Skeletal muscle satellite cell (primary cell): Measurements from ENCODE around the gene IFT43.
"Not testable (repeated sequence)": the region's sequence is repeated elsewhere in the genome, so short reads cannot be mapped to it uniquely, and the experiment has no call there.

ENCODE experiments used
- H3K27me3 ChIP-seq: 2 replicates; pipeline ENCODE4 v1.7.0; 2013; ENCODE audit warnings: low read length; ENCODE audit not compliant: control insufficient read depth, insufficient read depth
- H3K36me3 ChIP-seq: 2 replicates; pipeline ENCODE4 v1.7.0; 2013; ENCODE audit warnings: mild to moderate bottlenecking, control low read depth, low read length; ENCODE audit not compliant: insufficient read depth
- H3K4me1 ChIP-seq: 2 replicates; pipeline ENCODE4 v1.7.0; 2013; ENCODE audit warnings: low read length; ENCODE audit not compliant: control insufficient read depth, insufficient read depth
- H3K4me2 ChIP-seq: 2 replicates; pipeline ENCODE4 v1.7.0; 2013; ENCODE audit warnings: mild to moderate bottlenecking, low read length
- H3K4me3 ChIP-seq: 2 replicates; pipeline ENCODE4 v1.7.0; 2013; ENCODE audit warnings: low read length
- H3K9ac ChIP-seq: 2 replicates; pipeline ENCODE4 v1.7.0; 2013; ENCODE audit warnings: mild to moderate bottlenecking, low read depth, low read length, moderate library complexity
- H3K9me3 ChIP-seq: replicated peaks from 2 replicates; pipeline ENCODE4 v1.7.0; 2013; ENCODE audit warnings: mild to moderate bottlenecking, control low read depth, low read length

IFT43 gene

DNA sequence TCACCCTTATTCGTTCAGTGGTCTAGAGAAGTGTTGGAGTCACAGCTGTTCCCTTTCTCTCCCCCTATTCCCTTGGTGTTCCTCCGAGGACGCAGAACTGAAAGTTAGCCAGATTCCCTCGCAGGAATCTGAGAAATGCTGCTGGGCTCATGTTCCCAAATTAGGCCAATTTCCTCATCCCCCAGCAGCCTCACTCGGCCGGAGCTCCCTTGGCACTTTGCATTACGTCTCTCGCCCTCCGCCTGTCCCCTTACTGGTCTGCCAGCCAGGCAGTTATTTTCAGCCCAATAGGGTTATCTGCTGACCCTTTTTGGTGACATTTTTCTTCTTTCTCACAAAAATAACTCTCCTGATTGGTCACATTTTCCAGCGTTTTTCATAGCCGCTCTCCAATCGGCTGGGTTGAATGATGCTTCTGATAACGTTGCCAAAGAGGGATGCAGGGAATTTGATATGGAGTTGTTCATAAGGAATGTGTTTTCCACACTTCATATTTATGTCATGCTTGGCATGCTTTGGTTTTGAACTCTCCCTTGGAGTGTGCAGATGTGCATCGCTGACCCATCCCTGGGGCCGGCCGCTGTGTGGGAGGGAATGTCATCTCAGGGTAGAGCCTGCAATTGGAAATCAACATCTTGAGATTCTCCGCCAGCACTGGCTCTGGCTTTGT lies 9.9 kb downstream of the IFT43 start:
- peak overlapping the region; percentile 53 for H3K4me3 ChIP-seq
- H3K4me1 ChIP-seq: peaks cover 26% of the 10 kb centered on the region
- no peaks in the 10 kb centered on the region for H3K27me3 ChIP-seq
- peak overlapping the region; percentile 44 for H3K9ac ChIP-seq
- H3K36me3 ChIP-seq: peaks cover 30% of the 10 kb centered on the region
- H3K4me2 ChIP-seq: peak overlapping the region; percentile 63
- no peaks in the 10 kb centered on the region for H3K9me3 ChIP-seq

GRCh38 chr14:75996488-75996887 lies 10.9 kb downstream of the IFT43 start:
- Histone ChIP-seq H3K9me3 (no peaks in the 10 kb centered on the region), H3K4me3 (no peak overlapping the region), H3K36me3 (peaks cover 38% of the 10 kb centered on the region), H3K4me2 (no peak overlapping the region), H3K27me3 (no peaks in the 10 kb centered on the region), H3K4me1 (peaks cover 24% of the 10 kb centered on the region), H3K9ac (peak overlapping the region; percentile 44)

- H3K4me1 ChIP-seq: peaks cover 19% of the 10 kb centered on the region
- no peak overlapping the region for H3K9ac ChIP-seq
- no peak overlapping the region for H3K4me2 ChIP-seq
- peaks cover 53% of the 10 kb centered on the region for H3K36me3 ChIP-seq
- no peak overlapping the region for H3K4me3 ChIP-seq
- H3K27me3 ChIP-seq: no peaks in the 10 kb centered on the region
- H3K9me3 ChIP-seq: no peaks in the 10 kb centered on the region
These were observed 14.1 kb downstream of the IFT43 start for GRCh38 chr14:75999511-76000190.

DNA sequence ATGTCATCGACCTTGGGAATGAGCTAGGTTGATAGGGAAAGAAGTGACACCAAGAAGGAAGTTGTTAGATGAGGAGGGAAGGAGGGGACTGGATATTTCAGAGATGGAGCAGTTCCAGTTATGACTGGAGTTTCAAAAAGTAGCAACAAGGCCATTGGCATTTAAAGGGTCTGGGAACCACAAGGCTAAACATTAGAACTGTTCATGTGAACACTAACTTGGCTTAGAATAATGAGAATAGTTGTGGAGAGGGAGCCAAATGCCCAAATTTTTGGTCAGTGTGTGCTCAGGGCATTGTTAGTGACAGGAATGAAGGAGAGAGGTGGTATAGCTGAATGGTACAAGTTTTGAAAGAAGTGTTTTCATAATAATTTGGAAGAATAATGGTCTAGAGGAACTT lies 16.8 kb downstream of the IFT43 start:
- Histone ChIP-seq H3K4me1 (peaks cover 2% of the 10 kb centered on the region), H3K9me3 (no peaks in the 10 kb centered on the region), H3K9ac (no peak overlapping the region), H3K4me3 (no peak overlapping the region), H3K36me3 (peaks cover 64% of the 10 kb centered on the region), H3K27me3 (no peaks in the 10 kb centered on the region), H3K4me2 (no peak overlapping the region)

DNA sequence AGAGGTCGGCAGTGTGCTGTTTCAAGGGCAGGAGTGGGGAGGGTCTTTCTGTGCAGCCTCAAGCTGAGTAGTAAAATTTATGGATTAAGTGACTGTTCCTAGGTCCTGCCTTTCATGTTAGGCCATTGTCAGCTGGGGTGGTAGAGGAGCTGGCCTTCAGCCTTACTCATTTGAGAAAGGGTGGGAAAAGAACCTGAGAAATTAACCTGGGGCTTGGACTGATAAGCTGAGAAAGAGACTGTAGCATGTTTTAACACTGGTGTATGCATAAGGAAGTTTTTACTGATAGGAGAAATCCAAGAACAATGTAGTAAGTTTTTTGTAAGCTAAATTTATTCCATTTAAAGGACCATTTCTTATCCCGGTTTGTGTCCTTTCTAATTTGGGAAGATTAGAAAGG lies 20.7 kb downstream of the IFT43 start:
- Histone ChIP-seq H3K36me3 (peaks cover 54% of the 10 kb centered on the region), H3K9me3 (no peaks in the 10 kb centered on the region), H3K4me1 (peaks cover 9% of the 10 kb centered on the region), H3K4me3 (no peak overlapping the region), H3K4me2 (no peak overlapping the region), H3K27me3 (no peaks in the 10 kb centered on the region), H3K9ac (no peak overlapping the region)

- Histone ChIP-seq H3K4me1 (peaks cover 9% of the 10 kb centered on the region), H3K4me2 (no peak overlapping the region), H3K27me3 (no peaks in the 10 kb centered on the region), H3K9me3 (no peaks in the 10 kb centered on the region), H3K36me3 (peaks cover 45% of the 10 kb centered on the region), H3K9ac (no peak overlapping the region), H3K4me3 (no peak overlapping the region)
These were observed 21.8 kb downstream of the IFT43 start for GRCh38 chr14:76007379-76007778.

- H3K4me2 ChIP-seq: no peak overlapping the region
- H3K4me1 ChIP-seq: peaks cover 9% of the 10 kb centered on the region
- H3K9ac ChIP-seq: no peak overlapping the region
- H3K36me3 ChIP-seq: peaks cover 43% of the 10 kb centered on the region
- no peak overlapping the region for H3K4me3 ChIP-seq
- no peaks in the 10 kb centered on the region for H3K27me3 ChIP-seq
- H3K9me3 ChIP-seq: no peaks in the 10 kb centered on the region
These were observed 22.3 kb downstream of the IFT43 start for GRCh38 chr14:76007852-76008251.

DNA sequence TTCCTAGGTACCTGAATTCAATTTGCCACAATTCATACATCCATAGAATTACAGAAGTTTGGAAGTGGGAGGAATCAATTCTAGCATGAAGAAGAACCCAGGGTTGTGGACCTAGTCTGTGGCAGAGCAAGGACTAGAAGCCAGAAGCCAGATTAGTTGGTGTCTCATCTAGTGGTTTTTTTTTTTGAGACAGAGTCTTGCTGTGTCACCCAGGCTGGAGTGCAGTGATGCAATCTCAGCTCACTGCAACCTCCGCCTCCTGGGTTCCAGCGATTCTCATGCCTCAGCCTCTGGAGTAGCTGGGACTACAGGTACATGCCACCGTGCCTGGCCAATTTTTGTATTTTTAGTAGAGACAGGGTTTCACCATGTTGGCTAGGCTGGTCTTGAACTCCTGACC lies 24.1 kb downstream of the IFT43 start:
- H3K4me1 ChIP-seq, H3K27me3 ChIP-seq, H3K4me2 ChIP-seq, H3K4me3 ChIP-seq, H3K9me3 ChIP-seq, H3K9ac ChIP-seq: not testable (repeated sequence)
- peaks cover 47% of the 10 kb centered on the region for H3K36me3 ChIP-seq

DNA sequence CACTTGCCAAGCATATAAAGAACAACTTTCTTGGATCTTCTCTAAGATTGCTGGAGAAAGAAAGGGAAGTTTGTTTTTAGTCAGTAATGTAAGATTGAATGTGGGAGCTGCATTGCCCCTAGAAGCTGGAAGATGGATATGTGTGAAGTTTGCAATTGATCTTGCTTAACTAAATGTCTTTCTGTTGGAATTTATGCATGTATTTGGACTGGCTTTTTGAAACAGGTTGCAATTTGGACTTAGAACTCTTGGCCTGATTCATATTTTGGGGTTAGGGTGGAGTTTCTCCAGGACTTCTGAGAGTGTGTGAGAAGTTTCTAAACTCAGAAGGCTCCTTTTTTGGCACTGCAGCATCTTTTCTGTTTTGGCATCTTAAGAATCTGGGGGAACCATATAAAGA lies 26.4 kb downstream of the IFT43 start:
- no peaks in the 10 kb centered on the region for H3K9me3 ChIP-seq
- peaks cover 30% of the 10 kb centered on the region for H3K36me3 ChIP-seq
- H3K4me1 ChIP-seq: peaks cover 9% of the 10 kb centered on the region

GRCh38 chr14:76012354-76012753 lies 26.8 kb downstream of the IFT43 start:
- Histone ChIP-seq H3K4me1 (peaks cover 7% of the 10 kb centered on the region), H3K4me3 (no peak overlapping the region), H3K27me3 (no peaks in the 10 kb centered on the region), H3K9me3 (no peaks in the 10 kb centered on the region), H3K36me3 (peaks cover 29% of the 10 kb centered on the region), H3K4me2 (no peak overlapping the region), H3K9ac (no peak overlapping the region)

More for the DNA sequence above, 26.4 kb downstream of the IFT43 start:
- H3K9ac ChIP-seq: no peak overlapping the region
- no peak overlapping the region for H3K4me2 ChIP-seq
- H3K27me3 ChIP-seq: no peaks in the 10 kb centered on the region
- H3K4me3 ChIP-seq: no peak overlapping the region

DNA sequence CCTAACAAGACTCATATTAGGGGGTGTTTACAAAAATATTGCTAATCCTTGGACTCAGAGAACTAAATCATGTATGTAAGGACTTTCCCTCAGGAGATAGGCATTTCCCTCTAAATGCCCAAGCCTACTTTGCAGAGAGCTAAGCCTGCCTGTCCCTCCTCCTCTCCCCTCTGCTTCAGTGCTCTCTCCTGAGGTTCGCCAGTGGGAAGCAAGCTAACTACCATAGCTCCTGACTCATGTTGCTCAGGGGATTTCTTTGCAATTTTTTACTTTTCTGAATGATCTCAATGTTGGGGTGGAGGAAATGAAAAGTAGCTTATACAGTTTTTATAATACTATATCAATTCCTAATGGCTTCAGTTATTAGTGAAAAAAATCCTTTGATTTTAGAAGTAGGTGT lies 29.6 kb downstream of the IFT43 start:
- H3K9ac ChIP-seq: no peak overlapping the region
- H3K4me3 ChIP-seq: no peak overlapping the region
- H3K4me2 ChIP-seq: no peak overlapping the region
- peaks cover 26% of the 10 kb centered on the region for H3K36me3 ChIP-seq
- H3K27me3 ChIP-seq: no peaks in the 10 kb centered on the region
- H3K4me1 ChIP-seq: no peaks in the 10 kb centered on the region
- H3K9me3 ChIP-seq: no peaks in the 10 kb centered on the region

- peaks cover 25% of the 10 kb centered on the region for H3K36me3 ChIP-seq
- H3K4me3 ChIP-seq: no peak overlapping the region
- no peaks in the 10 kb centered on the region for H3K4me1 ChIP-seq
- no peaks in the 10 kb centered on the region for H3K9me3 ChIP-seq
- H3K9ac ChIP-seq: no peak overlapping the region
- H3K4me2 ChIP-seq: no peak overlapping the region
- no peaks in the 10 kb centered on the region for H3K27me3 ChIP-seq
These were observed 30.1 kb downstream of the IFT43 start for GRCh38 chr14:76015668-76016067.
